Activated effector memory CD4-positive, alpha-beta T cell treated with anti-CD3 and anti-CD28 coated beads, Interleukin-2, amount 50 U/mL, for 16 hours (primary cell): ENCODE measurements around the gene SMAD2.
"Not testable (repeated sequence)": the region's sequence is repeated elsewhere in the genome, so short reads cannot be mapped to it uniquely, and the experiment has no call there.

Source experiments
- DNase-seq: peaks from one replicate; pipeline ENCODE4 v3.0.0-alpha.2; 2020

Gene SMAD2

DNA sequence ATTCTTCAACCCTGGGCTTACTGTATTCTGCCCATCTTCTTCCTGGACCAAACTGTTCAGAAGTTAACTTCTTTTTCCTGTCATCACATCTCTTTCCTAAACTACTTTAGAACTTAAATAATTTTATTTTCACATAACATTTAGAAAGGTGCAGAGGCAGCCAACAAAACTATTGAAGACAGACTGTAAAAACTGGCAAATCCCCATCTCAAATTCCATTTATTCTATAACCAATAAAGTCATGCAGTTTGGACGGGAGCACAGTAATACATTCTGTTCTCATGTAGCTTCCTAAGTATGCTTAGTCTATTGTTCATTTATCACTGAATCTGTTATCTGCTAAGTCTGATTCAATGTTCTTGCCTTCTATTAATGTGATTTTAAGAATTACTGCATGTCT lies 99.1 kb downstream of the SMAD2 start:
- no peak for DNase-seq

GRCh38 chr18:47830772-47831171 lies 99.7 kb downstream of the SMAD2 start:
- DNase-seq: no peak

DNA sequence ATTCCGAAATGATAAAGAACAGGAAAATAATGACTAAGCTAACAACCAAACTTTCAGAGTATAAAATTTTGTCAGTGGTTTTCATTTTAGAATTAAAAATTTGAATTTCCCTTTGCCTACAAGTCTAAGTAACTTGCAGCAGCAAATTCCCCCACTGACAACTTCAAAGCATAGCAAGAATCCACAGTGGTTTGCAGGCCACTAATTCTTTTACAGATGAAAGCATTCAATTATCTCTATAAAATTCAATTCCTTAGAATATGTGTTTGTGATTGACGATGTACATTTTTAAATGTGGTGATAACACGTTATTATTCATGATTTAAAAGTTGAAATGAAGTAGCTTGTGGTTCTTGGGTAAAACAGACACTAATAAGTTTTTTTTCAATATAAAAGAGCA lies 100.6 kb downstream of the SMAD2 start:
- no peak for DNase-seq

DNA sequence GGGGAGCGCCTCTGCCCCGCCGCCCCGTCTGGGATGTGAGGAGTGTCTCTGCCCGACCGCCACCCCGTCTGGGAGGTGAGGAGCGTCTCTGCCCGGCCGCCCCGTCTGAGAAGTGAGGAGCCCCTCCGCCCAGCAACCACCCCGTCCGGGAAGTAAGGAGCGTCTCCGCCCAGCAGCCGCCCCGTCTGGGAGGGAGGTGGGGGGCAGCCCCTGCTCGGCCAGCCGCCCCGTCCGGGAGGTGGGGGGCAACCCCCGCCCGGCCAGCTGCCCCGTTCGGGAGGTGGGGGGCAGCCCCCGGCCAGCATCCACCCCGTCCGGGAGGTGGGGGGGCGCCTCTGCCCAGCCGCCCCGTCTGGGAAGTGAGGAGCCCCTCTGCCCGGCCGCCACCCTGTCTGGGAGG lies 102.4 kb downstream of the SMAD2 start:
- not testable (repeated sequence) for DNase-seq

DNA sequence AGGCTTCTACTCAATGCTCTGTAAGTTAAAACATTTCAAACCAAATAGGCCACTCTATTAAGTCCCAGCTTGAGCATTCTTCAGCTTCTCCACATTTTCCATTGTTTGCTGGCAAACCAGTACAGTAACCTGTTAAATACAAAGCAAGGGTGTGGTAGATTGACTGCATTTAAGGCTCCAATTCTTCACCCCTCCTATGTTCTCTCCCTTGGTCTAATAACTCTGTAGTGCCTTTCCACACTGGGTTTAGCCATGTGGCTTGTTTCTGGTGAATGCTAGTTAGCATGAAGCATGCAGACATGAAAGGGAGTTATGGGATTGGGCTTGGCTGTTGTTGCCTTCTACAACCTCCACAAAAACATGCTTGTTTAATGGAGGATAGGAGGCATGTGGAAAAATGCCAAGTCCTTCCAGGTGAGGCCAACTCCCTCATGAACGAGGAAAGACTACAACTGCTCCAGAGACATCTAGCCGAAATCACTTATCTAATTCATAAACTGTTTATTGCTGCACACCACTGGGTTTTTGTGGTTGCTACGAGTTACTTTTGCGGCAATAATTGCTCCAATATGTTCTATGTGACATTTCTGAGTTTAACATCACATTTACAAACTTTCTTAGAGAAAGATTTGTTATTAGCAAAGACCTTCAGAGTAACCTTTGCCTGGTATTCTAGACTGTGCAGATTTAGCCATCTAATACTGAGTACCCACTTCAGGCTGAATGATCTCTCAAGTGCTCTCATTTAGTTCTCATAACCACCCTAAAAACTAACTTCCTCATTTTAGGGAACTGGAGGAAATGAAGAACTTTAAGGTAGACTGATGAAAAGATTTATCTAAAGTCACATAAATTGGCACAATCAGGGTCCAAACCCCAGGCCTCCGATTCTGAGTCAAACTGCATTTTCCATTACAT lies 104.0 kb downstream of the SMAD2 start:
- DNase-seq: no peak

DNA sequence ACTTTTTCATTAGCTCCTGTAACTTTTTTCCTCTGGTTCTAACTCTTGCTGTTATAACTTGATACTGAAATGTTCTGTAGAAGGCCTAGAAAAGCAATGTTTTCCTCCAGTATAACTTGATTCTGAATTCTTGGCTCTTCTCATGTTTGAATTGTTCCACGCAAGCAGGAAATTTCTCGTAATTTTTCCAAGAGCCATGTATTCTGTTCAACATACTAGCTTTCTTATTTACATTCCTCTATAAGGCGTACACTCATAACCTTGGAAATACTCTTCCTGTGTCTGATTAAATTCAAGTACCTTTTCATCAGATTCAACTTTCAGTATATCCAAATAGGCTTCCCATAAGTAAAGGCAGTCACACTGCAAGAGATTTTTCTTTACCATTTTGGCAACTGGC lies 109.1 kb downstream of the SMAD2 start:
- no peak for DNase-seq

GRCh38 chr18:47817795-47818077 lies 112.7 kb downstream of the SMAD2 start:
- no peak for DNase-seq

DNA sequence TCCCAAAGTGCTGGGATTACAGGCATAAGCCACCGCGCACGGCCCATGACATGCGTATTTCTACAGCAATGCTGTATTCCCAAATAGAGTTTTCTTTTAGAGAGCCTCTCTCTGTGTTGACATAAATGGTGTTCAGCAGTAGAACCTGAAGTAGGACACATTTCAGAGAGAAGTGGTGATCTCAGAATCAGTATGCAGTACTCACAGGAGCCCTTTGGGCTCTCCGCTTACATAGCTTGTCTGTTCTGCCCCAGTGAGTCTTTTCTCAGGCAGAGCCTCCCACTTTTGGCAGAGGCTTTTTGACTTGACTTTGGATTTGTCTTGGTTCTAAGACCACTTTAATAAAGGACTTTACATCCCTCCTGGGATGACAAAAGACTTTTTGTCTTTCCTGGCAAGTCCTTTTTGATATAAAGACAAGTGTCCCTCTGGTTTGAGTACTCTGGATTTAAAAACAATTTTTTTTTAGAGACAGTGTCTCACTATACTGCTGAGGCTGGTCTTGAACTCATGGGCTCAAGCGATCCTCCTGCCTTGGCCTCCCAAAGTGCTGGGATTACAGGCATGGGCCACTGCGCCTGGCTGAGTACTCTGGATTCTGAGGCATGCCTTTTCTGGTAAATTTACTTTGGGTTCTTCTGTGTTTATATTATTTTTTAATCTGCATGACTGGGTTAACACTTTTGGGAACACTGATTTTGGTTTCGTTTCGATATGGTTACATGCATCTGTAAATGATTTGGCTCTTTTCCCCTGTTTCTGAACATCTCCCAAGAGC lies 113.3 kb downstream of the SMAD2 start:
- DNase-seq: no peak

DNA sequence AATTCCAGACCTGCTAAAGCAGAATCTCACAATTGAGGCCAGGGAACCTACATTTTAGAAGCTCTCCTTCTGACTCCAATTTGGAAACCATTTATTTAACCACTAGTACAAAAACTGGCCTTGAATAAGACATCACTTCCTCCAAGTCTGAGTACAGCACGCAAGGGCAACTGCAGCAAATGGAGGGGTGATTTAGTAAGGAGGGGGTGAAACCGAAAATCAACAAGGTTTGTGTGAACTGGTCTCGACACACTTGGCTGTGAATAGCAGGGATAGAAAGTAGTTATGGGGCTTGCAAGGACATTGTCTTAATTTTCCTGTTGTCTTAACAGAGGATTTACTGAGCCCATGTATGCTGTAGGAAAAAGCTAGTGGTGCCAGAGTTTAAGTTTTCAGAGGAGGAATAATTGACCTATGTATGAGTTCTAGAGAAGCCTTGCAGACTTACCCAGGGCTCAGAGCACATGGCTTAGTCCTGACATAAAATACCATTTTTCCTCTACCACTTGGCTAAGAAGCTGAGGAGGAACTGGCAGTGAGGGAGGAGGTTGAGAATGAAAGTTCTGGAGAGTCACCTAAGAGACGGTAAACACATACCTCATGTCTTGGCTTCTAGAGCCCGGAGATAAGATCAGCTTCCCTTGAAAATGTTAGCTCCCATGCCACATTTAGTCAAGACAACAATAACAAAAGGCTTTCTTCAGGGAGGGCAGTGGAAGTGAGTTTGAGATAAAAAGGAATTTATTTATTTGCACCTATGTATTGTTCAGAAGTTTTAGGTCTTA lies 114.8 kb downstream of the SMAD2 start:
- no peak for DNase-seq

GRCh38 chr18:47809420-47809819 lies 121.0 kb downstream of the SMAD2 start:
- no peak for DNase-seq

GRCh38 chr18:47802802-47803201 lies 127.7 kb downstream of the SMAD2 start:
- no peak for DNase-seq

DNA sequence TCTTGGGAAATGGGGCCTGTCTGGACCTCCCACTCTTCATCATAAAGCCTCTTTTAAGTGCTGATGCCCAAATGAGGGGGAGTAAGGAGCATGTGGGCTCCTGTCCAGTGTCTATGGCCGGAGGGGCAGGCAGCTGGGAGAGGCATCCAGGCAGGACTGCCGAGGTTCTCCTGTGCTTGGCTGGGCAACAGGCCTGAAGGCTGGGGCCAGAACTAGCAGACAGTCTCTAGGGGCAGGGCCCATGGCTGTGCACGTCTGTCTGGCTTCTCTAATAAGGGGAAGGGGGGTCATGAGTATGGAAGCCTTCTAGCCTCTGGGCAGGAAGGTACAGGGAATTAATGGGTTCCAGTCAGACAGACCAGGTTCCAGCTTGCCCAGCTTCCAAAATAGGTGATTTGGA lies 128.6 kb downstream of the SMAD2 start:
- no peak for DNase-seq

- DNase-seq: no peak
Observed at GRCh38 chr18:47800756-47801155, 129.7 kb downstream of the SMAD2 start.

DNA sequence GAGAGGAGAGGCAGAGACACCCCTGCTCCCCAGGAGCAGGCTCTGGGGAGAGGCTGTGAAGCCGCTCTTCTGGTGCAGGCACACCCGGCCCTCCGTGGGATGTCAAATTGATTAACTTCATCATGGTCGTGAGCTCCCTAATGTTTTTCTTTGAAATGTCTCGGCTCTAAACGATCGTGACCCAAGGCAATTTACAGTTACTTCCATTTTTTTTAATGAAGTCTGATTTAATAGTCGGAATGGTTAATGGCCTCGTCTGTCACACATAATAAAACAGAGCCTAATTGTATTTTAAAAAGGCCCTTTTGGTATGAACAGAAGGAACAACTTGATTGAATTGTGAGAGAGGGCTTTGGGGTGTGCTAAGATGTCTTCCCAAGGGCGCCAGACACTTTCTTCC lies 130.2 kb downstream of the SMAD2 start:
- DNase-seq: no peak

DNA sequence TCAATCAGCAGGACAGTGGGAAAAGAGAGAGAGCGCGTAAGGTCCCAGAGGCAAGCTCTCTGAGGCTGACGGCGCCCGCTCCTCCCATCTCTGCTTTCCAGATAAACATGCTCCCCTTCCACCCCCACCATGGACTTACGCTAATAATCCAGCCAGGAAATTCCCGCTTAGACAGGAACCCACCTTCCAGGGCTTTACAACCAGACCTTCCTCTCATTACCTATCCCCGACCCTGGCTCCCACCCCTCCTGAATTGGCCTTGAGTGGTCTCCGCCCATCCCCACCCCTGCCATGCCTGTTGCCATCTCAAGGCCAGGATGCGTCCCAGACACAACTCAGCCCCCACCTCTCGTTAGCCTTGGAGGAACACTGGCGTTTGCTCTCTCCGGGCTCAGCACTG lies 131.1 kb downstream of the SMAD2 start:
- DNase-seq: no peak

- no peak for DNase-seq
Observed at GRCh38 chr18:47798366-47798765, 132.1 kb downstream of the SMAD2 start.

GRCh38 chr18:47797126-47797525 lies 133.3 kb downstream of the SMAD2 start:
- DNase-seq: no peak

GRCh38 chr18:47795434-47795814 lies 135.0 kb downstream of the SMAD2 start:
- DNase-seq: no peak

DNA sequence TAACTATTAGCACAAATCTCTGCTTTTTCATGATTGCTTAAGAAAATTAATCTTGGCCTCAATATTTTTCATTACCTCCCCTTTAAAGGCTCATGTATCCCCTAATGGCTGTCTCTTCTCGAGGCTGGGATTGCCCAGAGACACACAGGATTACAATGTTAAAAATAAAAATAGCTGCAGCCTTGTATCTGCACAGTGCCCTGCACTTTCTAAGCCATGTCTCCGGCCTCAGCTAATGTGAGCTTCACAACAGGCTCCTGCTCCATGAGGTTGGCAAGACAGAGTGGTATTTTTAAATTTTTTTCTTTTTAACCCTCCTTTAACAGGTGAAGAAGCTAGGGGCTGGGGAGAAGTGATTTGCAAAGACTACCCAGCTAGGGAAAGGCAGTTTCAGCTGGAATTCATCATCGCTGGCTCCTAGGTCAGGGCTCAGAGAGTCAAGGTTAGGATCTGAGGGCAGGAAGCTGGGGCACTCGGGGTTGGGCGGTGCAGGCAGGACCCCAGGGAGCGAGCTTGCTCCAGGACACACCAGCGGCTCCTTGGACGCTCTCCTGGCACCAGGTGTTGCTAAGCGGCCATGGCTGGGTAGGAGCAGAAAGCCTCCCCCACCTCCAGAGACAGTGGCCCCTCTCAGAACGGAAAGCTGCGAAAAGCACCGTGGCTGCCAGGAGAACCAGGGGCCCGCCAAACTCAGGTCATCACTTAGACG lies 135.6 kb downstream of the SMAD2 start:
- DNase-seq: no peak

DNA sequence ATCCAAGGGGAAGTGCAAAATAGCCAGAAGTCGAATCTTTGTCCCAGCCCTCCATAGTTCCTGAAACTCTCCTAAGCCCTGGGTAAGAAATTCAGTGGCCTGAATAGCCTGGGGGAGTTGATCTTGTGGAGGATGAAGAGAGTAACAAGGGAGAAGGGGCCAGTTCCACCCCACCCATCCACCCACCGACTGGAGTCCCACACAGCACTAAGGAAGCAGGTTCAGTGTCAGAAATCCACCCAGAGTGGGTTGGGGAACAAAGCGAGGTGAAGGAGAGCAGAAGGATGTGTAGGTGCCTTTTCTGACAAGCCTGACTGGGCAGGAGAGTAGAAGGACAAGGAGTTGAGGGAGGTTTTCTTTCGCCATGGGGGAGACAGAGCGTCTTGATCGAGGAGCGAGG lies 136.8 kb downstream of the SMAD2 start:
- DNase-seq: no peak

- no peak for DNase-seq
Observed at GRCh38 chr18:47791461-47791985, 138.9 kb downstream of the SMAD2 start.

DNA sequence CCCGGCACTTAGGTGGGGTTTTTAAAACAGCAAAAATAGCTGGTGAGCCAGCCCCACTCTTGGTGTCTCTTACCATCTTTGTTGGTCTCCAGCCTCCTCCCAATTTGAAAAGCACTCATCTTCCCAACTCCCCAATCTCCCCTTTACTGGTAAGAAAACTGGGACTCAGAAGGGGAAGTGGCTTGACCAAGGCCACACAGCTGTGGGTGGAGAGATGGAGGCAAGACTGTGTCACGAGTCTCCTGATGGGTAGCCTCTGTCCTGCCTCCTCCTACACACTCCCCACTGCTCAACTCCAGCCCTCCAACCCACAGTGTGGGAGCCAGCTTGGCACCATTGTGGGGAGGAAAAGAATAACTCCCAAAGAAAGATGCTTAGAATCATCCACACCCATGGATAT lies 140.4 kb downstream of the SMAD2 start:
- no peak for DNase-seq

GRCh38 chr18:47788621-47789020 lies 141.8 kb downstream of the SMAD2 start:
- no peak for DNase-seq
